SKM-1 (cell line): ENCODE measurements around the gene DMD.

ENCODE experiments used
- DNase-seq: peaks from one replicate; lab custom pipeline; 2025; ENCODE audit not compliant: unreplicated experiment; lab: John Stamatoyannopoulos, UW

Gene DMD

GRCh38 chrX:31319586-31319985, 1891.8 kb downstream of the DMD start:
- no peak for DNase-seq

GRCh38 chrX:31318866-31319265, 1892.5 kb downstream of the DMD start:
- no peak for DNase-seq

GRCh38 chrX:31316340-31316991, 1894.9 kb downstream of the DMD start:
- no peak for DNase-seq

- DNase-seq, result no peak
These were observed 1896.4 kb downstream of the DMD start for GRCh38 chrX:31314921-31315320.

GRCh38 chrX:31307952-31308351, 1903.4 kb downstream of the DMD start:
- no peak for DNase-seq

- no peak for DNase-seq
These were observed 1908.7 kb downstream of the DMD start for GRCh38 chrX:31302573-31303075.

GRCh38 chrX:31301941-31302340, 1909.4 kb downstream of the DMD start:
- DNase-seq, result no peak

- DNase-seq, result no peak
These were observed 1910.1 kb downstream of the DMD start for GRCh38 chrX:31301203-31301602.

- no peak for DNase-seq
These were observed 1912.4 kb downstream of the DMD start for GRCh38 chrX:31298916-31299315.

- no peak for DNase-seq
These were observed 1913.5 kb downstream of the DMD start for GRCh38 chrX:31297881-31298280.

- DNase-seq, result no peak
These were observed 1916.9 kb downstream of the DMD start for GRCh38 chrX:31294475-31294874.

- no peak for DNase-seq
These were observed 1917.9 kb downstream of the DMD start for GRCh38 chrX:31293409-31293808.

- DNase-seq, result no peak
These were observed 1920.2 kb downstream of the DMD start for GRCh38 chrX:31291131-31291530.

GRCh38 chrX:31287861-31288260, 1923.5 kb downstream of the DMD start:
- no peak for DNase-seq

GRCh38 chrX:31280580-31280979, 1930.8 kb downstream of the DMD start:
- no peak for DNase-seq

GRCh38 chrX:31279359-31279758, 1932.0 kb downstream of the DMD start:
- DNase-seq, result no peak

- DNase-seq, result no peak
These were observed 1938.9 kb downstream of the DMD start for GRCh38 chrX:31272472-31272775.

- DNase-seq, result no peak
These were observed 1939.5 kb downstream of the DMD start for GRCh38 chrX:31271615-31272471.

GRCh38 chrX:31269914-31270313, 1941.4 kb downstream of the DMD start:
- DNase-seq, result no peak

GRCh38 chrX:31268359-31268758, 1943.0 kb downstream of the DMD start:
- DNase-seq, result no peak

- peak; percentile 1 for DNase-seq
These were observed 1944.9 kb downstream of the DMD start for GRCh38 chrX:31266203-31267076.

- DNase-seq, result no peak
These were observed 1946.0 kb downstream of the DMD start for GRCh38 chrX:31265383-31265782.
